K562 (cell line): Measurements from ENCODE around the gene NLRP7. TPM values are rescaled to one million over a fixed set of nuclear protein-coding genes. Genes with fewer than 3 reads are reported as not detected.
A peak's percentile ranks its signal among the peaks of the same experiment; 100 is the strongest.

ENCODE experiments used
- E2F6 ChIP-seq, 2 experiments: IDR thresholded peaks; 2 replicates each; pipeline ENCODE4 v1.6.1; 2011; ENCODE audit warnings: borderline replicate concordance in 1 of 2, control low read depth in 1 of 2, low read depth in 1 of 2, low read length in 1 of 2, mild to moderate bottlenecking in 1 of 2, mixed read lengths in 1 of 2, moderate library complexity in 1 of 2; ENCODE audit not compliant: insufficient read depth in 1 of 2, insufficient read length in 1 of 2, poor library complexity in 1 of 2, severe bottlenecking in 1 of 2; ENCODE audit errors: extremely low read depth in 1 of 2
- E4F1 ChIP-seq: fragments of 250-450 bp; sonication (Bioruptor Pico); IDR thresholded peaks from 2 replicates; pipeline ENCODE4 v1.5.0; 2021; ENCODE audit warnings: mild to moderate bottlenecking, borderline replicate concordance
- HDAC3 ChIP-seq: fragments of 450-650 bp; IDR thresholded peaks from 2 replicates; pipeline ENCODE4 v1.6.1; 2018; ENCODE audit warnings: borderline replicate concordance, mild to moderate bottlenecking, moderate library complexity; ENCODE audit not compliant: partially characterized antibody
- HMBOX1 ChIP-seq: sonication (generic); IDR thresholded peaks from 2 replicates; pipeline ENCODE4 v1.6.1; 2016
- HNRNPH1 ChIP-seq: fragments of 200-400 bp; formaldehyde crosslinking; optimal IDR thresholded peaks from 2 replicates; pipeline ENCODE3; 2017; ENCODE audit warnings: low read depth, mild to moderate bottlenecking, low read length, moderate library complexity
- PHF8 ChIP-seq: fragments of 200-600 bp; sonication (generic); IDR thresholded peaks from 2 replicates; pipeline ENCODE4 v1.6.1; 2012; ENCODE audit warnings: mixed run types, mild to moderate bottlenecking, inconsistent platforms, low read length, moderate library complexity, borderline replicate concordance
- POLR3G ChIP-seq: IDR thresholded peaks from 2 replicates; pipeline ENCODE4 v1.6.1; 2011; ENCODE audit not compliant: insufficient read length, insufficient replicate concordance; ENCODE audit errors: extremely low read depth
- RBM14 ChIP-seq: fragments of 200-400 bp; formaldehyde crosslinking; IDR thresholded peaks from 2 replicates; pipeline ENCODE4 v1.6.1; 2018; ENCODE audit warnings: low read depth, mild to moderate bottlenecking, low read length, moderate library complexity, borderline replicate concordance; ENCODE audit not compliant: insufficient read depth
- SUPT5H ChIP-seq: fragments of 450-650 bp; IDR thresholded peaks from 2 replicates; pipeline ENCODE4 v1.6.1; 2016
- TFAP4 ChIP-seq: sonication (generic); formaldehyde crosslinking; IDR thresholded peaks from 2 replicates; pipeline ENCODE4 v1.8.0; 2022; ENCODE audit warnings: missing genetic modification reagents, mild to moderate bottlenecking, moderate library complexity, borderline replicate concordance
- TFE3 ChIP-seq: fragments of 450-650 bp; formaldehyde crosslinking; IDR thresholded peaks from 2 replicates; pipeline ENCODE4 v1.4.0; 2020; ENCODE audit warnings: mild to moderate bottlenecking, mixed read lengths
- ZBTB34 ChIP-seq: fragments of 250-450 bp; sonication (Bioruptor Pico); IDR thresholded peaks from 2 replicates; pipeline ENCODE4 v1.8.0; 2021; ENCODE audit warnings: mild to moderate bottlenecking, moderate library complexity
- ZNF398 ChIP-seq: fragments of 250-450 bp; sonication (Bioruptor Pico); IDR thresholded peaks from 2 replicates; pipeline ENCODE4 v1.8.0; 2021; ENCODE audit warnings: moderate library complexity, mild to moderate bottlenecking, inconsistent platforms
- ZNF76 ChIP-seq: fragments of 250-450 bp; sonication (Bioruptor Pico); IDR thresholded peaks from 2 replicates; pipeline ENCODE4 v1.4.0; 2020; ENCODE audit warnings: mild to moderate bottlenecking, moderate library complexity, borderline replicate concordance
- polyA plus RNA-seq, 8 experiments: library from polyadenylated mRNA; depleted of rRNA in 4 of 8; stranded (reverse) in 5 of 8; unstranded in 3 of 8; fragments of >200 nt; fragmentation: Nextera tagmentation in 2 of 8; fragmentation: Illumina TruSeq in 1 of 8; extraction: Ambion mirVana in 2 of 8; extraction: Trizol in 1 of 8; gene quantifications; 2 replicates each; pipeline versions ENCODE4 v1.2.1 to v1.2.3, GENCODE V29; 2011 to 2014; ENCODE audit warnings: inconsistent platforms in 1 of 8, missing spikeins in 1 of 8
- total RNA-seq, 7 experiments: library from RNA; depleted of rRNA in 6 of 7; stranded (reverse); fragments of >200 nt in 6 of 7; fragmentation: Illumina TruSeq in 2 of 7; extraction: Trizol in 2 of 7; gene quantifications; 2 replicates each; pipeline versions ENCODE4 v1.2.1 to v1.2.3, GENCODE V29; 2011 to 2021; ENCODE audit warnings: low replicate concordance in 1 of 7

Gene NLRP7
- total and polyA plus RNA-seq, 9 of the 15 experiments (the other 6 are each of a cell fraction or from before 2014, with no cell fraction given), result 0.03 to 0.22 (median 0.09) TPM; not detected in 3

- TF ChIP-seq TFAP4 (CRISPR knock-in tag) (no peak), POLR3G (no peak), HDAC3 (peak; percentile 14), PHF8 (peak; percentile 68; the same call in 1 of the 2 replicates), ZNF76 (no peak), HMBOX1 (no peak), HNRNPH1 (no peak), ZBTB34 (CRISPR knock-in tag) (no peak), TFE3 (CRISPR knock-in tag) (no peak), ZNF398 (no peak), SUPT5H (peak; percentile 53), RBM14 (no peak), E2F6 (IDR thresholded peaks at IDR 0.05; ENCODE audit: borderline replicate concordance in 1 of 2, extremely low read depth in 1 of 2, insufficient read depth in 1 of 2, insufficient read length in 1 of 2, low read depth in 1 of 2, low read length in 1 of 2, poor library complexity in 1 of 2, severe bottlenecking in 1 of 2) (no peak), E4F1 (CRISPR knock-in tag) (no peak)
Measured at GRCh38 chr19:54905803-54906511, 41.4 kb downstream of the NLRP7 start, which contains the start of gene NCR1 (continued).
